Activated CD4-positive, alpha-beta T cell treated with anti-CD3 and anti-CD28 coated beads, Interleukin-2, amount 50 U/mL, for 48 hours (primary cell): ENCODE measurements around the gene RREB1.

Experiments used
- DNase-seq, 2 experiments: peaks; one replicate each; pipeline ENCODE4 v3.0.0-alpha.2; 2020

Gene RREB1

DNA sequence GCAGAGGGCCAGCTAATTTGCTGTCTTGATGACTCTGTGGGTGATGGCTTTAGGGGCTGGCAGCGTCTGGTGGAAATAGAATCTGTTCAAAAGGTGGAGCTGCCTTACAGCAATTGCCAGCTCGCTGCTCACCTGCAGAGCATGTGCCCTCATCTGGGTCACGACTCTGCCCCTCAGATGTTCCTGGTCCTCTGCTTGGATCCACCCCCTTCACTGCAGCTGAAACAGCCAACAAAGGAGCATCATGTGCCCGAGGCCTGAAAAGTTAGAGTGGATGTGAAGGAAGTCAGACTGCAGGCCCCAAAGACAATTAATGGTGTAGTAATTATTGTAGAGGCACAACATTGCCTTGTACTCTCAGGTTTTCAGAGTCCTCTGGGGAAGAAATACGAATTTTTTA lies 19.9 kb downstream of the RREB1 start:
- DNase-seq, result no peak

DNA sequence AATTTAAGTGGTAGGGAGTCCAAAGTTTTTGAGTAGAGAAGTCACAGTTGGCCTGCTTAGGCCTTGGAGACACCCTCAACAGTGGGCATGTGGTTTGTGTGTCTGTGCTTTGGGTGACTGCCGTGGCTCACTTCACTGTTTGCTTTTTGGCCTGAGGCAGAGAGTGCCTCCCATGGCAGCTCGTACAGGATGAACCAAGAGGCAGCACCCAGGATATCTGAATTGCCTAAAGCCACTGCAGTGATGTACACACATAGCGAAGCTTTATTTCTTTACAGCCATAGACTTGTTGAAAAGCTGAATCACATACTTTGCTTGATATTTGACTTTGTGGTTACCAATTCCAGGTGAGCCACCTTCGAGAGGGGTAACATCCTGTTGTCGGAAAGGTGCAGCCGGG lies 21.6 kb downstream of the RREB1 start:
- DNase-seq, result no peak

DNA sequence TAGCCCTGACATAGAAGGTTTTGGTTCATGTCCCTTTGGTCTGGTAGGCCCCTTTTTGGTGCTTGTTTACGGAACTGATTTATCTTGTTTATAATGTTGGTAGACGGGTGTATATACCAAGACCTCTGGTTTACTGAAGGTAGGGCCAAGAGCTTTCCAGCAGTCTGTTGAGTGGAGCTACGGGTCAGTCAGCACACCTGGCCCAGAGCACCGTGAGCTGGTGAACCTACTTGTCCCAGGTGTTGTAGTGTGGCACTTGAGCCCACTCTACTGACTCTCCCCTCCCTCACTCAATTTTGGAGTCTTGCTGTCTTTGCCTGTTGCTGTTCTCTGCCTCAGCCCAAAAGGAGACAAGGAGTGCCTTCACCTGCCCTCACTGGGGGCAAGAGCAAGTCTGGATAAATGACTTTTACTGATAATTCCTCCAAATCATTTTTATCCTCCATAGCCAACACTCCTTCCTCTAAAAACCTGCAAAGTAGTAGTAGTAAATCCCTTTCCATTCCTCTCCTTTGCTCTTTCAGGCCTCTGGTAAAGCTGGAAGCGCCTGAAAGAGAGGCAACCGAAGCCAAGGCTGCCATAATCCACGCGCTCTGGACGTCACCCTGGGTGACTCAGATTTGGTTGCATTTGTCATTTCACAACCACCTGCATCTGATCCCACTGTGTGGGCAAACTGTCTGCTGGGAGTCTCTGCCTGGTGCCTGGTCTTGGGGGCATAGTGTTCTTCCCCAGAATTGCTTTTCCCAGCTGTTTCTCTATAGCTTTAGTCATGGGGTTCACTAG lies 22.2 kb downstream of the RREB1 start:
- DNase-seq, result peak; percentile 39 to 60

DNA sequence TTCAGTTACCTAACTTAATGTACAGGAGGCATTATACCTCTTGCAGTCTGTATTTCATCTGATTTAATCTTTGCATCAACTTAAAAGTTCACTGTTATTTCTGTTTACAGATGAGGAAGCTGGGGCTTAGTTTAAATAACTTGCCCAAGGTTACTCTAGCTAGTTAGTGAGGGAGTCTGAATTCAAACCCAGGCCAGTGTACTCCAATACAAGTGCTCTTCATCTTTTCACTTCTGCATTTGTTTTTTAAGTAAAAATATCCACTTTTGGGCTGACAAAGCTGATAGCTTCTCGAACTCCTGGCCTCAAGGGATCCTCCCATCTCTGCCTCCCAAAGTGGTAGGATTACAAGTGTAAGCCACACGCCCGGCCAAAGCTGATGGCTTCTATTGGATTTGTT lies 23.6 kb downstream of the RREB1 start:
- DNase-seq, result no peak

DNA sequence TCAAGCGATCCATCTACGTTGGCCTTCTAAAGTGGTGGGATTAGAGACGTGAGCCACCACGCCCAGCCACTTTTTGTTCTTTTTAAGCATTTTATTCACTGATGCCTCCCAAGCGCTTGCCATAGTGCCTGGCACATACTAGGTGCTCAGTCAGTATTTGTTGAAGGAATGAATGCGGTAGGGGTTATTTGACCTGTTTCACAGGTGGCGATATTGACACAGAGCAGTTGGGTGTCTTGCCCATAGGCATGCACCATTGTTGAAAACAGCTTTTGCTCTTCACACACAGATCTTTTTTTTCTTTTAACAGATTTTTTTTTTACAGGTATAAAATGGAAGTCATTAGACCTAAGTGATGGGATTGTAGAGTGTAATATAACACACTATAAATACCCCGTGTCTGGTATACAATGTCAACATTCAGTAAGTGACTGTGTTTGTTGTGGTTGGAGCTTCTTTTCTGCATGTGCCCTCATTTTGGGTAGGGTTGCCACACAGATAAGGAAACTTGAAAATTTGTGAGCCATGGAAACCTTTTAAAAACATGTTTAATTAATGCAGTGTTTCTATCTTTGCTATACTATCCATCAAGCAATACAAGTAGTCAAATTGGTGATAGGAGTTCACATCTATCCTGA lies 24.8 kb downstream of the RREB1 start:
- no peak for DNase-seq

DNA sequence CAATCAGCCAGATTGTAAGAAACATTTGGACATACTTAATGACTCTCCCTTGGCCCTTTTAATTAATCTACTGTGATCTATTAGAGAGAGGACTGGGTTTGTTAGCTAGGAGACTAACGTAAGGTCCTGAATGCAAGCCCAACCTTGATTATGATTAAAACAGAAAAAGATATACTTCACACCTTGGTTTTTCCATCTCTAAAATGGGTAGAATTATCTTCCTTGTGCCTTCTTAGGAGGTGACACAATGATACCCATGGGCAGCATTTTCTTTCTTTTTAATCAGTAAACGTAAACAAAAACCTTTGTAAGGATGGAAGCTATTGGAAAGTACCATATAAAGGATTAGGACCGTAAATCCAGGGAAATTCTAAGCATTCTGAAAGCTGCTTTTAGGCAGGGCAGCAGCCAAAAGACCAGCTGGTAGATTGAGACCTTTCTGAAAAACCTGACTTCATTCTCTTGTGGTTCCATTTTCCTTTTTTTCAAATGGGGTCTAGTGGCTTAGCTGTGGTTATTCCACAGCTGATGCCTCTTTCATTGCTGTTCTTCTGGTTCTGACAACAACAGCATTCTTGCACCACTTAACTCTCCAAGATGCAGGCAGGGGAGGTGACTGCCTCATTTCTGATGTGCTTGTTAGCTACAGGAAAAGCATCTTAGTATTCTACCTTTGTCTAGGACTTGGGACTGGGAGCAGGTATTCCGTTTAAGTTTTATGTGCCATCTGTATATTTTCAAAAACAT lies 27.4 kb downstream of the RREB1 start:
- DNase-seq, result no peak

DNA sequence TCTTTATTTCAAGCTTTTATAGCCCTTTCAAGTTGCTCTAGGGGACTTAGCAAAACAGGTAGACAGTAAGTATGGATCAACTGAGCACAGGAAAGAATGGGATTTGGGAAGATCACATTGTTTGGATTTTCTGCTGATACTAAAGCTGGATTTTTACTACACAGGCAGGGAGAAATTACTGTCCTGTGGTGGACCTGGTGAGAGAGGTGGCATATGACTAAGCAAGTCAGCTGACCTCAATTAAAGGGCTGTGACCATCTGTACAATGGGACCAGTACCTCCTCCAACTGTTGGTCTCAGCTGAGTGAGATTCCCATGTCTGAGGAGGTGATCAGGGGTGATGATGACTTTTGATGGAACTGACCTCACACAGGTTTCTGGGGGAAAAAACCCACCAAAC lies 28.0 kb downstream of the RREB1 start:
- no peak for DNase-seq

DNA sequence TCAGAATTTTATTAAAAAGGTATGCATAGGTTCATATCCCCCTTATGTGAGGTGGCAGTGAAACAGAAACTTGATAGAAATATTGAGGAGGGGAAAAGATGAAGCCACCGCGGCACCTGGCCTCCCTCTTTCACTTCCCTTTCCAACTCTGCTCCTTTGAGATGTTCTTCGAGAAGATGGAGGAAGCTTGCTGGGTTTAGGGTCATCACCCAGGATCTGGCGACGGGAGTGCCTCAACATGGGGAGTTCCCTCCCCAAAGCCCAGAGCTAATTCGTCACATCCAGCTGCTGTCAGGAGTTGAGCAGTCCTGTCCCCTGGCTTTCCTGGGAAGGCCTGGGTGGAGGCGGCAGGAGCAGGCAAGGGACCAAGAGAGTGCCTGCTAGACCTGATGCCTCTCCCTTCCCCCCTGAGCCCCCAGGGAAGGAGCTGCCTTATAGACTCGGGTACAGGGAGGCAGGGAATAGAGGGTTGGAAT lies 29.1 kb downstream of the RREB1 start:
- DNase-seq, result peak; percentile 16 to 22

DNA sequence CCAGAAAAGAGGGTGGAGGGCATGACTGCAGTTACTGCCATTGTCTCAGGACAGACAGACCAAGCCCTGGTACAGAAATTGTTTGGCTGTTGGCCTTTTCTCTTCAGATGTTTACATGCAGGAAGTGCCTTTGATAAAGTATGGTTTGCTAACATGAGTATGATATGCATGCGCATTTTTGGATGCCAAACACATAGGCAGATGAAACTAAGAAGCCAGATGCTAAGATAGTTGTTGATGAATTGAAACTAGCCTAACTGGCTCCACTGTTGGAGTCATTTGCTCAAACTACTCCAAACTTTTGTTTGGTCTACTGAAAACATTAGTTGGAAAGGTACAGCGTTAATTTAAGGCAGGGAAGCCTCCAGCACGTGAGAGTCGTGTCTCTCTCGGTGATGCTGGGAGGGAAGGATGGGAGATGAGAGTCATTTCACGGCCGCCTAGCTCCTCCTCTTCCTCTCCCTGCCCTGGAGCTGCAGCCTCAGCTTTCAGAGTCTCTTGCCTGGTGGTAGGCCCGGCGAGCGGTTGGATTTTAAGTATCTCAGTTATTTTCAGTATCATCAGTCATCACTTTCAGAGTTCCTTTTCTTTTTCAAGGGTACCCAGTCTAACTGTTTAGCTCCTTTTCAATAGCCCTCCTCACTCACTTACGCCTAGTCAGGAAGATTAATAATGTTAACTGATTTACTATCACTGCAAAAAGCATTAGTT lies 29.7 kb downstream of the RREB1 start:
- DNase-seq, result peak; percentile 74 to 81

DNA sequence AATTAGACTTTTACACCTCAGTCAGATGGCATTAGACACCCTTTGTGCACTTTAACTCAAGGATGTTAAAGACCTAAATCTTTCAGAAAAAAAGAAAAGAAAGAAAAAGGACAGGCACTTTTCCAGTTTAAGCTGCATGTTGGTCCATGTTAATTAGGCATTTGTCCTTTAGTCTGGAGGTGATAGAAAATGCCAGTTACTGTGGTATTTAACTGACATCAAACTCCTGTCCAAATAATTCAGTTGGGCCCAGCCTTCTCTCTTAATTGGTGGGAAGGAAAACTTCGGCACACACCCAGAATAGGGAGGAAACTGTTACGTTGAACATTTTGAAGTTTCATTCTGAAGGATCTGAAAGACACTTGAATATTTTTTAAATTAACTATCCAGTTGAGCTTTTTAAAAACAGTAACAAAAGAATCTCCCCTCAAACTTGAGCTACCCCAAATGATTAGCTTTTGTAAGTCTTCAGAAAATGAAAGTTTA lies 30.3 kb downstream of the RREB1 start:
- no peak for DNase-seq

DNA sequence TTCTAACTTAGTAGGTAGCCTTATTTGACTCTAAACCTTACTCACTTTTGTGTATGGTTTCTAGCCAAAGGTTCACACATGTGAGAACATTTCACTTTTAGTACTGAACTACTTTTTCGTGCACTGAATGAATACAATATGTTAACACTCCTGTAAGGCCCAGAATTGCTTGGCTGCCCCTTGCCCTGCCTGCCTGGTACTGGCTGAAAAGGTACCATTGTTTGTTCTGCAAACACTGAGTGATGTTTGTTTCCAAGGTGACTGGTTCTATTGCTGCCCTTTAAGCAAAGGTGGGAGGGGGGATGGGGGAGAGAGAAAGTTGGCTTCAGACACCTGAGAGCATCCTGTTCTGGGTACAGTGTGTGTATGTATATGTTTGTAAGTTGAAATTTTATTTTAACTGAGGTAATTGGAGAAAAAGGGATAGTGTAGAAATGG lies 31.2 kb downstream of the RREB1 start:
- DNase-seq, result peak; percentile 25 to 30

DNA sequence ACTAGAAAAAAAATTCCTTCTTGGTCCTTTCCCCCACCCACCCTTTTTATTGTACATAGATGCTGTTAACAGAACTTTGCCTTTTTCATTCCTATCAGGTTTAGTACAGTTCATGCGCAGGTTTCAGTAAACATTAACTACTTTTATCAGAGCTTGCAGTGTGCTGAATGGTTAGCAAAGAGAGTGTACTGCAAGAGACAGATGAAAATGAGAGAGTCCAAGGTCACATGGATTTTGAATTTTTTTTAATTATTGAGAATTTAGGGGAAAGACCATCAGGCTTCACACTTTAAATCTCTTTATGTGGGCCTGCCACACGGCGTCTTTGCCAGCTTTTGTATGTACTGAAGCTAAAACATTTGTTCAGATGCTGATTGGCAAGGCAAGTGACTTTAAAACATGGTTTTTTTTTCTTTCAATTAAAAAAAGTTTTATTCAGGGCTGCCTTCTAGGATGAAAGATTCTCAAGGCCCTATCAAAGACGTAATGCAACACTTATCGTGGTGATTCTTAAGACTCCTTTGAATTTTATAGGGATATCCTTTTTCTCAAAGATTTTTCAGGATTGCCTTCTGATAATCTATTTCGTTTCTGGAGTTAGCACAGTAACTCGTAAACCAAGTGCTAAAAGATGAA lies 32.2 kb downstream of the RREB1 start:
- DNase-seq, result no peak

DNA sequence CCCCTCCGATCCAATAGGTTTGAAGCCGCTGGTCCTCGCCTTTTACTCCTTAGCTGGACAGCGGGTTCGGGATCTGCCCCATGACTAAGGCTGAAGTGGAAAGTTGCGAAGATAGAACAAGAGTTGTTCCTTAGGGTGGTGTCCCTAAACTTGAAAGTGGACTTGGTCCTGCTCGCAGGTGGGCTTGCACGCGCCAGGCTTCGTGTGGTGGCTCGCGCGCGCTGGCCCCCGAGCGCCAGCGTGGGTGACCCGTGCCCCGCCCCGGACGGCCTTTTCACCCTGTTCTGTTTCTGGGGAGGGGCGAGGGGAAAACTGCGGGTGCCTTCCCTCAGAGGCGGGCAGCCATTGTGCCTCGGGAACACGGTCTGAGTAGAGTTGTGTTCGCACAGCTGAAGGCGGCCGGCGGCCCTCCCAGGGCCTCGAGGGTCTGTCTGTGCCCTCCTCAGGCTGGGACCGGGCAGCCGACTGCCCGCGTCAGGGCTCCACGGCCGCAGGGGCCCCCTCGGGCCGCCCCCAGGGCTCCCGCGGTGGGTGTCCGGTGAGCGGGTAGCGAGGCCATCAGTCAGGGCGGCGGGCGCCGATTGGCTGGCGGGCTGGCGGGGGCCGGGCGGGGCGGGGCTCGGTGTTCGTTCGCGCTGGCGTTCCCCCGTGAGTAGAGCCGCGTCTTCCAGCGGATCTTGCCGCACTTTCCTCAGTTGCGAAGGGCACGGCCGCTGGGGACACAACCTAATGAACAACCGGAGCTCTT lies 33.0 kb downstream of the RREB1 start:
- peak; percentile 83 to 84 for DNase-seq

DNA sequence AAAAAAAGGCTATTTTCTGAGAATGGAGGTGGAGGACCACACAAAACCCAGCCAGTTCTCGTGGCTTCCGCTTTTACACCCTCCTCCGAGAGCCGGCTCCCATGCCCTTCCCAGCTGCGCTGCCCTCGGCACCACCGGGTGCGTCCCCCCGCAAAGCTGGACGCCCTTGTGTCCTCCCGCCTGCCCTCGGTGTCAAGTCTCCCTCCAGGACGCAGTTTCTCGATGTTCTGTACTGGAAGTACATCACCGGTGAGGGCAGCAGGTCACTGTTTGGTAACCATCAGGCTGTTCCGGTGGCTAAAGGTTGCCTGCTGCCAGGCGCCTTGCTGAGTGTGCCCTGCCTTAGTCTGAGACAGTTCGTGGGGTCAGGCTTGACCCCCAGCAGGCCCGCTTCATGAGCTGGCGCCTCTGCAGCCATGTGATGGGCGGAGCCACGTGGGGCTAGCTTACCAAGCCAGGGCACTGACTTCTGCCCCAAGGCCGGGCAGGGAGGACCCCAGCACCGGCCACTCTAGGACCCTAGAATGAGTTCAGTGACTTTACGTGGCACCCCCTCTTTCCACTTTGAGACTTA lies 34.6 kb downstream of the RREB1 start:
- DNase-seq, result no peak

DNA sequence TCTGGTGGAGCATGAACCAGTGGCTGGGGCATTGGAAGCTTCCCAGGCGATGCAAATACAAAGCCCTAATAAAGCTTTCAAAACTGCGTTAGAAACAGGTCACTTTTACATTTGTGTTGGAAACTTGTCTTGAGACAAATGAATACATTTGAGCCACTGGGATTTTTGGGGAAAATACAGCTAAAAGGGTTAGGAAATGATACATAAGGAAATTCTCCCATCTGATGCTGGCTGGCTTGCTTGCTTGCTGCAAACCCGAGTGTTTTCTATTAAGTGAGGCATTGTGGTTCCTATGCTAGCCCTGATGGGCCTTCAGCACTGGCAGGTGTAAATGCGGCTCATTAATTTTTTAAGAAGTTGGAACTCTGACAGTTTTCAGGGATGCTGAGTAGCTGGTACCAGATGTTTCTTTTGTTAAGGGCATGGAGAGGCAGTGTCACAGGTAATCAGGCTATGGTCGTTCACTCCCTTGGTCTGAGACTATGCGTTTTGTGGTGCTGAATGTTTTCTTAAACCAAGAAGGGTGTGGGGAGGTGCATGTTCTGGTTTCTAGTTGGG lies 35.2 kb downstream of the RREB1 start:
- no peak for DNase-seq

DNA sequence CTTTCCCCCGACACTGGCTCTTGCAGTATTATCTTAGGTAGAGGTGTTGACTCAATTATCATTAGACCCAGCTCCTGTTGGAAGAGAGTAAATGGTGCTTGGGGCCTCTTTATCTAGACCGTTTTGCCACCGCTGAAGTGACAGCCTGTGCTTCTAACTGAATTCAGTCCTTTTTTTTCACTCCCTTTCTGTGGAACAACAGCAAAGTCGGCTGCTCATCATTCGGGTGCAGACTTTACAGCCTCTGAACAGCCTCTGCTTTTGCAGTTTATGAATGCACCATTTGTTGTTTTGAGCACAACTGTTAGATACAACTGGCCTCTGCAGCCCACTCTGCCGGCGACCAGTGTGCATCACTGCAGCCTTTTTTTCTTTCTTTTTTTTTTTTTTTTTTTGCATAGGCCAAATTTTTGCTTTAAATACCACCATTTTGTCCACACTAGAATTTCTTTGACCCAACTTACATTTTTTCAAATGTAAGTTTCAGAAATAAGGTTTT lies 35.8 kb downstream of the RREB1 start:
- no peak for DNase-seq

DNA sequence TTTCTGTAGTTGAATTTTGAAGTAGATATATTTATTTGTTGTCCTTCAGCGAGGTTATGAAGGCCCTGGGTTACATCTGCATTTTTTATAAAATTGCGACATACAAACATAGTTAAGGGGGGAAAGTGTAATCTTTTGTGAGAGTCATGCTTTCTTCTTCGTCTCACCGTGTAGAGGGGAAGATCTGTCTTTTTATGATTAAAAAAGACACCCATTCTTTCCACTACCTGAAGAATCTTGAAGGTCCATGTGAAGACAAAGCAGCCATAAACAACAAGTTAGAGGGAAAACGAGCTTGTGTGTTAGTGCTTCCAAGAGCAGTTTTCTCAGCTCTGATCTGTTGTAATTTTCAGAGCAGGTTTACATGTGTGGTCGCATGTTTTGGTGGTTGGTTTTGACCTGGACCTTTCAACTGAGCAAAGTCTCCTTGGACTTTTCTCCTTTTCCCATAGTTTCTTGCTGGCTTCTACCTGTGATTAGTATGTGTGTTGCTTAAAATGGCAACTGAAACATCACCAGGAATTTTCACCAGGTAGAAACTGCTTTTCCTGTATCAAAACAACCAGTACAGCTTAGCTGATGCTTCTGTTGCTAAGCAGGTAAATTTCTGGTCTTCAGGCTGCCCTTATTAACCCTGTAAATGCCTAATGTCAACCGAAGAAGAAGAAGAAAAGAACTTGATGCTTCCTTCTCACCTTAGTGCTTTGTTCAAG lies 37.3 kb downstream of the RREB1 start:
- no peak for DNase-seq

DNA sequence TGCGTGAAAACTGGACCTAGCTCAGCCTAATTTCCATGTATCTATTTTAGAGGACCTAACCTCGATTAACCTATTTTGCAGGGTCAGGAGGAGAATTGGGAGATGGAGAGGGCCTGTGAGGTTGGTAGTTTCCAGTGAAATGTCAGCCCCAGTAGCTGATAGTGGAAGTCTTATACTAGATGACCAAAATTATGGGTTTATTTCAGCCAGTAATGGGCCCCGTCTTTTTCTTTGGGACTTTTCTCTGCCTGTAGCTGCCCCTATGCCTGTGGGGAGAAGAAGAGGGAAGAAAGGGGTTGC lies 37.8 kb downstream of the RREB1 start:
- no peak for DNase-seq

DNA sequence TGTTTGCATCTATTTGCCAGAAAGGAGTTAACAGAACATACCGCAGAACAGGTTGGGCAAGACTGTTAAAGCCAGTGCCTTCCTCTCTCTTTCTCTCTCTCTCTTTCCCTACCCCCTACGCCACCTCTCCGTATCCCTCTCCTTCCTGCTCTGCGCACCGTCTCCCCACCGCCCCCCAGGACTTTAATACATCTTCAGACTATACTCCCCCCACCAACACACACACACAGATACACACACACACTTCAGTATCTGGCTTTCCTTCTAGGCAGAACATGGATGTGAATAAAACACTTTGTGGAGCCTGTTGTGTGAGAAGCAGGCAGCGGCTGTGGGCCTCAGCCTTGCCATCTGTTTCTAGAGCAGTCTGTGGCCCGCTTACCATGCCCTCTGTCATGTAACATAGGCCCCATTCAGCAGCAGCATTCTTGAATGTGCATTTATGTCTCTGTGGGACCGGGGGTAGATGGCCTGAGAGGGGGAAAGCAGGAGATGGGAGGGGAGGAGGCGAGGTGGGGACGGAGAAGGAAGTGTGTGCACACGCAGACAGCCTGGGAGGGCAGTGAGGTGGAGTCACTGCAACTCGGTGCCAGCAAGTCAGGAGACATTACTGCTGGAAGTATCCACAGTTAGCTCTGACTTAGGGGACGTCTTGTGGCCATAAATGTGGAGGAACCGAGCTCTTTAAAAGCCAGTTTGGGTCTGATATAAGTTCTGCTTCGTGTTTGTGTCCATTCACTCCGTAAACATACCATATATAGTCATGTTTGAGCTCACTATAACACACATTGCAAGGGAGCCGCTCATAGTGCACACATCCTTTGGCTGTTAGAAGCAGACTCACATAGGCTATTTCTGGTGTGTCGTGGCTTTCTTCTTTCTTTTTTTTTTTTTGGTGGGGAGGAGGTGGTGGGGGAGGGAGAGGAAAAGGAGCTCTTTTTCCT lies 38.4 kb downstream of the RREB1 start:
- DNase-seq, result peak; percentile 11 to 18
